Stimulated activated CD8-positive, alpha-beta memory T cell treated with anti-CD3 and anti-CD28 coated beads, Interleukin-7, amount 100 ng/mL, for 1 hour (primary cell): ENCODE measurements around the gene COX17.
"Not testable (repeated sequence)": the region's sequence is repeated elsewhere in the genome, so short reads cannot be mapped to it uniquely, and the experiment has no call there.

Experiments used
- DNase-seq, 2 donors: peaks; one replicate each; pipeline ENCODE4 v3.0.0-alpha.2; 2020; ENCODE audit warnings: low read depth in 2 of 2

COX17 gene

DNA sequence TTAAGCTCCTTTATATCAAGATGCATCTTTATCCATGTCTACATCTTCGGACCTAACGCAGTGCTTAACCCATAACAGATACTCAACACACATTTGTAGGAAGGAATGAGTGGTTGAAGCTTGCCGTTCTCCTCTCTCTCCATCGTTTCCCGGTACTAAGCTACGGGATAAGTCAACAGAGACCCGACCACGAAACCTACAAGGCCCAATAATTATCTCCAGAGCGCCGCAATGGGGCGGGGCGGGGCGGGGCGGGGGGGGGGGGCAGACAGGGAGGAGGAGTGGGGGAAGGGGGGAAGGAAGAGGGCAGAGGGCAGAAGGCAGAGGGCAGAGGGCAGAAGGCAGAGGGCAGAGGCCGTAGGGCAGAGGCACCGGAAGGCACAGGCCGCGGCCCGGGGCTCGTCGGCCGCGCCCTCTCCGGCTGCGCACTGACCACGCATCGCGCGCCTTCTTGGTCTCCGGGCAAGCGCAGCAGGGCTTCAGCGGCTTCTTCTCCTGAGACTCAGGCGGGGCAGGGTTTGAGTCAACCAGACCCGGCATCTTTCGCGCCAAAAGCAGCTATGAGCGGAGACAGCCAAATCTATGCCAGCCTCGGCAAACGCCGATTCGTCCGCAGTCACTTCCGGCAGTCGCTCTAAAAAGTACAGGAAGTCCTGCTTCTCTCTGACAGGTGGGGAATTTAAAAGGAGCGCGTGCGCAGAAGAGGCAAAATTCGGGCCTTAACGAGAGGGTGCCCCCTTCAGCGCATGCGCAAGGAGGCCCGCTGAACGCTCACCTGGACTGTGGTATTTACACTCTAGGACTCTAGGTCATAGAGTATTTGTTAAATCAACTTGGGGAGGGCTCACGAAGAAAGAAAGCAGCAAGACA, at the start of gene COX17:
Gene COX17, minus strand, starts transcription at position 636 of the 870 bp plus-strand sequence. Its CDS starts 96 bp downstream, at position 540.
- peak; percentile 89 to 90 for DNase-seq

DNA sequence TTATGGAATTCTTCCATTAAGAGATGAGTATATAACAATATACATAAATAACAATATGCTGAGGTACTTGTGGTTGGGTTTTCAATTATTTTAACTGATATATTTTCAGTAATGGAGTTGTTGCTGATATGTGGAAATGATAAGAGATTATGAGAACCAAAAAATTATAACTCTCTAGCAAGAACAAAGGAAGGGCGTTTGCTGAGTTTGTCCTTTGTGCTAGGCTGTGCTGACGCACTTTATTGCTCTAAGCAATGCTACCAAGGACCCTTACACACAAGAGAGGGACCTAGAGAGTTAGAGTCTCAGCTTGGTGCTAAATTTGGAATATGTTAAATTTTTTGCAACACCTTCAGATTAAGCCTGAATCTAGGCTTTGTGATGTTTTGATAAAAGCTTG, 49.7 kb upstream of the COX17 start:
- DNase-seq = no peak

DNA sequence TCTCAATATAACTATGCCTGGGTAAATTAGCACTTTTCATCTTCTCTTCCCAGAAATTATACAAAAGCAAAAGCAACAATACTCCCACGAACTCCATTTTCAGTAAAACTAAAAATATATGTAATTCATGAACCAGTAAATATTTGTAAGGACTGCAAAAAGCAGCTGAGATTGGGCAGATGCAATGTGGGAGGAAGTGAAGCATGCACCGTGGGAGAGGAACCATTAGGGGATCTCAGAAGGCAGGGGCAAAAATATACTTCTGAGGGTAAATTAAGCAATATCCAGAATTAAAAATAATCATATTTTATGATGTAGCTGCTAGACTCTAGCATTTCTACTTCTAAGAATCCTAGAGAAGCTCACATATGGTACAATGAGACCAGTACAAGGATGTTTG, 45.8 kb upstream of the COX17 start:
- DNase-seq = no peak

GRCh38 chr3:119717520-119717919, 40.3 kb upstream of the COX17 start:
- no peak for DNase-seq

GRCh38 chr3:119716998-119717397, 39.8 kb upstream of the COX17 start:
- no peak for DNase-seq

DNA sequence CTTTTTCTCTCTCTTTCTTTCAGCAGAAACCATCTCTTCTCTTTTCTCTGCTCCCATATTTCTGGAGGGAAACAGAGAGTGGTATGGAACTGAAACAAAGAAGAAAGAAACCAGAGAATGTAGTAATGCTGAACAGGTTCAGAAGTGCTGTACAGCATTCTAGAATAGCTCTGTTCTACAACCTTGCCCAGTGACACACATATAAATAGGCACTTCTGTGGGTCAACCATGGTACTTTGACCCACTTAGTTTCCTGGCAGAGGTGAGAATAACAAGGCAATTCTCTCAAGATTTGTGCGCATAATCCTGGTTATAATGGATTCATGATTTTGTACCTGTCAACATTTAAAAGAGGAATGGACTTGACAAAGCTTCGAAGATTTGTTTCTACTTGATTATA, 37.9 kb upstream of the COX17 start:
- DNase-seq = no peak

DNA sequence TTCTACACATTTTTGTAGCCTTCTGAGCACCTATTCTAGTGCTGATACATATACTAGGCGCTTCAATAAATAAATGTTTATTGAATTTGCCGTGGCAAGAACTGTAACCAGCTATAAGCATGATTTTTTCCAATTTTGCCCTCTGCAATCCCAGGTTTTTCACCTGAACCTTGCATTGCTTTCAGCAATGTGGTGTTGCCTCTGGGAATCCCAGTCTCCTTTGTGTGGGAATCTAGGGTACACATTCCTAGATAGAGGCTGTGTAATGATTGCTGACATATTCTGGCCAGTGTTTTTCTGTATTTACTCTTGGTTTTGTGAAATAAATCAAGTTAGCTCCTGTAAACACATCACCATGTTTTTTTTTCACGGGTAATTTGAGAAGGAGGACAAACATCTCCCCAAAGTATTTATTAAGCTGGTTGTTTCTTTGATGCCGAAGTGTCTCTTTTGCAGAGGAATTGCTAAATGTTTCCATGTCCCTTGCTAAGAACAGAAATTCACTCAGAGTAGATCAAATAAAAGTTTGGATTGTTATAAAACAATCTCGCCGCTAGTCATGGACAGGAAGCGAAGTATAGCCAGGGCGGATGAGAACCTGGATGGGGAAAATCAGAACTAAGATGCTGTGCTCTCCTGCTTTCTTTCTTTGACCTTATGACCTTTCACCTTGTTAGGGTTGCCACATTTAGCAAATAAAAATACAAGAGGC, 26.8 kb upstream of the COX17 start:
- no peak for DNase-seq

GRCh38 chr3:119702530-119703527, 25.6 kb upstream of the COX17 start, which contains the start of gene CFAP91:
CFAP91 (plus strand) TSS chr3:119703022; CDS start chr3:119703099, 77 bp downstream.
- DNase-seq = peak; percentile 58 to 64

GRCh38 chr3:119700920-119701734, 23.9 kb upstream of the COX17 start:
- no peak for DNase-seq

- no peak for DNase-seq
These were observed 23.2 kb upstream of the COX17 start for GRCh38 chr3:119700269-119700919.

DNA sequence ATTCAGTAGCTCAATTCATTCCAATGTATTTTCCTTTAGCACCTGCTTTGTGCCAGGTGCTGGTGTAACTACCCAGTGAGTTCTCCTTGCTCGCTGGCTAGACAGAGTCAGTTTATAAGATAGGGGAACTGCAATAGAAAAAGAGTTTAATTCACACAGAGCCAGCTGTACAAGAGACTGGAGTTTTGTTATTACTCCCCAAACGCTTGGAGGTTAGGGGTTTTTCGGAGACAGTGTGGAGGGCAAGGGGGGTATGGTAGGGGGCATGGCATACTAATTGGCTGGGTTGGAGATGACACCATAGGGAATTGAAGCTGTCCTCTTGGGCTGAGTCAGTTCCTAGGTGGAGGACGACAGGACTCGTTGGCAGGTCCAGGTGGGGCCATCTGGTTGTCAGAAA, 20.2 kb upstream of the COX17 start:
- DNase-seq = no peak

DNA sequence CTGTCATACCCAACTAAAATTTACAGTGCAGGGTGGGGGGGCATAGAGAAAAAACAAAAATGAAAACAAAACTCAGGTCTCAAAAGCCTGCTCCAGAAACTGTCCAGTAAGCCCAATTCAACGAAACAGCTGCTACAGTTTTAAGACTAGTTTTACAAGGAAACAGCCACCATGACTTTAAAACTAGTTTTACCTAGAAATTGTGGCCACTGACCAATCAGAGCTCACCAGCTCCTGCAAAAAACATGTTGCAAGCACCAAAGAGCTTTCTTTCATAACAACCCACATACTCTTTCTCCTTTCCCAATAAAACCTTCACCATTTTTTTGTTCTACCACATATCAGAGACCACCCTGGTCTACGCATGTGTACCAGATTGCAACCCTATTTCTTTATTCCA, 18.3 kb upstream of the COX17 start:
- DNase-seq = no peak

DNA sequence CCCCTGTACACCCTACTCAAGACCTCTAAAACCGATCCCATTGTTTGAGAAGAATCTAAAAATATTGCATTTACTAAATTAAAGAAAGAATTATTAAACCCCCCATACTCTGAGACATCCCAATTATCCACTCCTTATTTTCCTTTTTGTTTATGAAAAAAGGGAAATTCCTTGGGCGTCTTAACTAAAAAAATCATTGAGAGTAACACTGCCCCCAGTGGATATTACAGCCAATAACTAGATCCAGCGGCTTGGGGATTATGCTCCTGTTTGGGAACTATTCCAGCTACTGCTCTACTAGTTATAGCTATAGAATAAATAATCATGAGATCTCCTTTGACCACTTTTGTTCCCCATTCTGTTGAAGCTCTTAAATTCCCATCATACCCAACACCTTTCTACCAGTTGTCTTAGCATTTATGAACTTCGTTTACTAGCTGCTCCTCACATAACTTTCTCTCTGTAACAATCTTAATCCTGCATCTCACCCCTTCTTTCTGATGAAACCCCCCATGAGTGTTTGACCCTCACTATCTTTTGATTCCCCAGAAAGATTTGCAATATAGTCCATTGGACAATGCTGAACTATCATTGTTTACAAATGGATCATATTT, 12.9 kb upstream of the COX17 start:
- DNase-seq = no peak

DNA sequence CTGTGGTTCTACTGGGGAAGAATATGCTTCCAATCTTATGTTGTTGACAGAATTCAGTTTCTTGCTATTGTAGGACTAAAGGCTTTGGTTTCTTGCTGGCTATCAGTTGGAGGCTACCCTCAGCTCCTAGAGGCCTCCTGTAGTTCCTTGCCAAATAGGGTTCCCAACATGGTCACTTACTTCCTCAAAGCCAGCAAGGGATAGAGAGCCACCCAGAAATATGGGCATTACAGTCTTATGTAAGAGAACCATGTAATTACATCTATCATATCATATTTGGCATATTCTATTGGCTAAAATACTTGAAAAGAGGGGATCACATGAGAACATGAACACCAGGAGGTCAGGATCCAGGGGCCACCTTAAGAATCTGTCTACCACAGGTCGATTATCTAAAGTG, 6.2 kb upstream of the COX17 start:
- DNase-seq = no peak

DNA sequence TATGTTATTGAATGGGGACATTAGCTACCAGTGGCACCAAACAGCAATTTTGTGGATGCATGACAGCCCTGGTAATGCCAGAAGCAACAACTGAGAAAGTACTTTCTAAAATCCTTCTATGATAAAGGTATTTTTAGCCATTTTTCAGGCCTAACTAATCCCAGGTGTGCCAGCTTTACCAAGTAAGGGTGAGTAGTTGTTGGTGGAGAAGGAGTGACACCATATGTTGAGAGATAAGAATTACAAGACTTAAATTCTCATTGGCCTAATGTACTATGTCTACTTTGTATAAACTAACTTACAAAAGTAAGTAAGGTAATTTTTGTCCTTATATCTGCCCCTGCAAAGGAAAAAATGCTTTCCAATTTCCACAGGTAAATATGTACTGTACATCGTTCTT, 4.1 kb upstream of the COX17 start:
- DNase-seq = no peak

DNA sequence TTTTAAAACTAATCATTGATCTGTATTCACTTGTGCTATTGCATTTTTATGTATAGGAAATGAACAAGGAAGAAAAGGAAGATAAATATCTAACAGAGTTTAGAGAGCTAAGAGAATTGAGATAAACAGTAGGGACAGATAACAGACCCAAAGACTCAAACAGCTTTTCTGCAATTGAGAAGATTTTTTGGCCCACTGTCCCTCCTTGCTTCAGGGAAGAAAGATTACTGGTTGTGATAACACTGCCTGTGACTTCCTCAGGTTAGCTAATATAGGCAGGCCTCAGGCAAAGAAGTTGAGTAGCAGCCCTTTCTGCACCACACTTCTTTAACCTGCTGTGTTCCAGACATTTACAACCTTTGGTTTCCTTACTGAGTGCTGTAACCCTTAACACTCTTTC, 2.7 kb upstream of the COX17 start:
- DNase-seq = no peak

DNA sequence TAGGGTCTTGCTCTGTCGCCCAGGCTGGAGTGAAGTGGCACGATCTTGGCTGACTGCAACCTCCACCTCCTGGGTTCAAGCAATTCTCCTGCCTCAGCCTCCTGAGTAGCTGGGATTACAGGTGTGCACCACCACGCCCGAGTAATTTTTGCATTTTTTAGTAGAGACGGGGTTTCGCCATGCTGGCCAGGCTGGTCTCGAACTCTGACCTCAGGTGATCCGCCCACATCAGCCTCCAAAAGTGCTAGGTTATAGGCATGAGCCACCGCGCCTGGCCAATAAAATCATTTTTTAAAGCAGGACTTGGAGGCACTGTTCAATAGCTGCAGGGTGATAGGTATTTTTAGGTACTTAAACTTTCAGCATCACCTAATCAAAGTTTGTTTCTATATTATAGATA, 1.0 kb upstream of the COX17 start:
- DNase-seq = not testable (repeated sequence)

DNA sequence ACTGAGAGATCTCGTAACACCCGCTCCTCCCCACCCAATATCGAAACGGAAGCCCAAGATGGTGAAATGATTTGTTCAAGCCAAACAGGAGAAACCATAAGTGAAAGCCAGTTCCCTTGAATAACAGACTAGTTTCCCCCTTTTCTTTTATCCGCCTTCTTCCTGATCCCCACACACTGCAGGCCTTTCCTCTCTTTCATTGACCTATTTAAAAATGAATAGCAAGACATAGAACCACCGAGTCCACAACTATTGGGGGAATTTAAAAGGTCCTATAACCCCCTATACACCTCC, 382 bp upstream of the COX17 start:
- DNase-seq = no peak

DNA sequence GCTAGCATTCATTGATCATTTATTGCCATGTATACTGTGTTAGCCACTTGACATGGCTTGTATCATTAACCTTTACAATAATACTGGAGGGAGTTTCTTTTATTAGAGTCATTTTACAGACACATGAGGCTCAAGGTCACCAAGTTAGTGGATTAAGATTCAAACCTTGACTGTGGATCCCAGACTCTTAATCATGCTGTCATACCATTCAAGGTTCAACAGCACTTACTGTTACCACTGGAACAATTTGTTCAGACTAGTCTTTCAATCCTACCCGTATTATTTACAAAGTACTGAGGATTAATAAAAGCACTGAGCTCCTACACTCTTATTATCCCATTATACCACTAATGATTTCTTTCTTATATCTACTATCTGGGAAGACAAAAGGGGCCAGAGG, 1.2 kb downstream of the COX17 start:
- no peak for DNase-seq

DNA sequence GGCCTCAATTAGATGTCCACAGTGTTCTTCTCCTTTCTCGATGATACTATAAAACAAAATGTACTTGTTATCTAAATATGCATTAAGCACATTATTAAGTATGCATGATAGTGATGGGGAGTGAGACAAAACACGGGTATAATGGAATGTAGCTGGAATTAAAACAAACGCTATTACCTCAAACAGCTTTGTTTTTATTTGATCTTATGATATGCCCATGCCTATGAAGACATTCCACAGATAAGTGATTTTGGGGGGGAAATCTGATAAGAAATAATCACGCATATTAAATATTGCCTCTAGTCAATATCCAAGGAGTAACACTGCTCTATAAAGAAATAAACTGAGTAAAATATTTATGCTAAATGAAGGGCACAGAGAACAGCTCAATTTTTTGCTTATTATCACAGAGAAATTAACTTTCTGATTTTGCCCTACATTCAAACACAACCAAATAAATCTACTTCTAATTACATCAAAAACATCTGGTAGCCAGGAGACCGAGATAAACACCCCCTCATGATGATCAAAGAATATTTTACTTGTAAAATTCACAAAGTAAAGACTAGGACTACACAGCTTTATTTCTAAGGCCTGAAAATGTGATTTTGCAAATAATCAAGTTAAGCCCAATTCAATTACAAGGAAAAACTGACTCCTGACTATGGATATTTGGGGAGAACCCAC, 1.9 kb downstream of the COX17 start:
- DNase-seq = no peak
